Measurements from ENCODE around the gene TRIP4.

Gene TRIP4

DNA sequence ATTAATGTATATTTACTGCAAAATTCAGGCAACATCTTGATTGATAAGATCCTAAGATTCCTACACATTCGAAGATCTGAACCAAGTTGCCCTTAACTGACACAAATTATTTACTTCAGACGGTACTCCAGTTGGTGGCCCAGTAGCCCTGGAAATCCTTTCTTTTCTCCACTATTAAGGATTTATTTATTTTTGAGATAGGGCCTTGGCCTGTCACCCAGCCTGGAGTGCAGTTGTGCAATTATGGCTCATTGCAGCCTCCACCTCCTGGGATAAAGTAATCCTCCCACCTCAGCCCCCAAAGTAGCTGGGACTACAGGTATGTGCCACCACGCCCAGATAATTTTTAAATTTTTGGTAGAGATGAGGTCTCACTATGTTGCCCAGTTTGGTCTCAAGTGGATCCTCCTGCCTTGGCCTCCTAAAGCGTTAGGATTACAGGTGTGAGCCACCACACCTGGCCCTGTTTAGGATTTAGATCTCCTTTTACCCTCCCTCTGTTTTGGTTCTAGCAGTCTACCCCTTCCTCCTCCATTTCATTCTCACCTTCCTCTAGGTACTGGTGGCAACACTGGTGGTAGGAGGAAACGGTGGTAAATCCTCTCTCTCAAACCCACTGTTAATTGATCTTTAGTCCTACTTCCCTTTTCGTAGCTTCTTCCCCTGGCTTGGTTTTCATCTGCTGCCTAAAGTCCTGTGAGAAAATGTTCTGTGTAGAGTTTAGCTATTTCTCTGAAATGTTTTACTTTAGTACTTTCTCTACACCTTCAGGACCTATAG, 60.1 kb downstream of the TRIP4 start:
- no peak for DNase-seq

DNA sequence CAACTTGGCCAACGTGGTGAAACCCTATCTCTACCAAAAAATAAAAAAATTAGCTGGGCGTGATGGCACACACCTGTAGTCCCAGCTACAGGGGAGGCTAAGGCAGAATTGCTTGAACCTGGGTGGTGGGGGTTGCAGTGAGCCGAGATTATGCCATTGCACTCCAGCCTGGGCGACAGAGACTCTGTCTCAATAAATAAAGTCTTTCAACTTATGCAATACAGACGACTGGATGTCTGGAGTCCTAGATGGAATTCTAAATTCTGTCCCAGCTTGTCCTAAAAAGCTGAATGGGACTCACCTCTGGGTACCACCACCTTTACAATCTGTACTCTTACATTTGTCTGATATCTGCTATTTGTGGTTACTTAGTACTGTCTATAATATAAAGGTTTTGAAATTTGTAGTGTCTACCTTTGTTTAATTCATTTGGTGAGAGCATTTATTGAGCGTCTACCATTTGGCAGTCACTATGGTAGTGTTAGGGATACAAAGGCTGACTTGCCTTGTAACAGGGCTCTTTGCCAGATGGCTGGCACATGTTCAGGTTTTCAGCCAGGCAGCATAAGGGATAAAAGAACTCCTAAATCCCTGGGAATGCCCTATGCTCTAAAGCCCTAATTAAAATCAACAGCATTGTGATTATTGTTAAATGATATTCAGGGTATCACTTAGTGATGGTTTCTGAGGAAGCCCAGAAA, 65.5 kb downstream of the TRIP4 start:
- no peak for DNase-seq

DNA sequence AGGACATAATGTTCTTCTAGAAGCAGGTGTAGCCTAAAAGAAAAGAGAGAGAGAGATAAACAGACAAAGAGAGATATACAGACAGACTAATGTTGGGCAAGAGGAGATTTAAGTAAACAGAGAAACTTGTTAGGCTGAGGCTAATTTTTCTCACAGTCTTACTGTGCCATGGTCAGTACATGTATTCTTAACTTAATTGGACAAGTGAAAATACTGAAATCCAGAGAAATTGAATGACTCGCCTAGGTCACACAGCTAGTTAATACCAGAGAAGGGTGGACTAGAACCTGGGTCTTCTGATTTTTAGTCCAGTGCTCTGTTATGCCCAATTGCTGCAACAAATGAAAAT, 66.0 kb downstream of the TRIP4 start:
- DNase-seq, result no peak

DNA sequence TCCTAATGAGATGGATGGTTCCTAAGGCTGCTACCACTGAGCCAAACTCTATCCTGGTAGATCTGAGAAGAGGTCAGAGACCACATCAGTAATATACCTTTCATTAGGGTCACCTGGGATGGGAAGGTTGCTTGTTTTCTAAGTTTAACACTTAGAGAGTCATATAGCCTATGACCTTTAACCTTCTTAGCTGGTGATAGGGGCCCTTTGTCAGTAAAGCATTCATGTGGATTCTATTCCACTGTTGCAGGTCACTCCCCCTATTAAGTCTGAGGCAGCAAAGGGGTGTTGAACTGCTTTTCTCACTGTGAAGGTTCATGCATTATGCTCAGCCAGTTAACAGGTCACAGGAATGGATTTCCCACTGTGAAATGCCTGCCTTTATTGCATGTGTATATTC, 66.6 kb downstream of the TRIP4 start:
- DNase-seq, result no peak

DNA sequence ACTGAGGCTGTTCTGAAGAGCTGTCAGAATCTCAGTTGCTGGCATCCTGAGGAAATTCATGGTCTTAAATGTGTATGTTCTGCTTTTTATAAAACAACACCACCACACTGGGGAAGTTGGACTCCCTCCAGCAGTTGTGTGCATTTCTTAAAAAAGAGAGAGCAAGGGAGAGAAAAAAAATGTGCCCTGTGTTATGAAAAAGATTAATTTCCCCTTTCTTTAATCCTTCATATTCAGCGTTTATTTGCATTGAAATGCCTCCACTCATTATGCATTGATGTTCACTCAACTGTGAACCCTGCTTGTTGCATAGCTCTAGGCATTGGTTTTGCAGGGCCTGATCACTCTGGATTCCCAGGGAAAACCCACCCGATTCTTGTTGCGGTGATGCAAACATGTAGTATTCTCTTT, 68.3 kb downstream of the TRIP4 start:
- no peak for DNase-seq

DNA sequence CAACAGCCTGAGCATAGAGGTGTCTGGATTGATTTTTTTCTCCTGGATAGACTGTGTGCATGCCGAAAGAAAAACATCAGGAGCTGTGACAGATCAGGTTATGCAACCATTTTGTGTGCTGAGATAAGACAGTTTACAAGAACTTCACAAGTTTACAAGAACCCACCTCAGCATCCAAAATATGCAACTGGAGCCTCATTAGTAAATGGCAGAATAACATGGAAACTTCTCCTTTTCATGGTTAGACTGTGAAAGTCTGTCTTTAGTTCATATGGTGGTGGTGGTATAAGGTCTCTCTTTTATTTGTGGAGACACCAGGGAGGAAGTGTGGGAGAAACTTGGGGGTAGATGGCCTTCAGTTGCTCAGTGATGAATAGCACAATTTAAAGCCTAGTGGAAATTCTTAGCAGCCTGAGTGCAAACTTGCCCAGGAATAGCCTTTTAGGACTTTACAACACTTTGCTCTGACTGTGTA, 69.0 kb downstream of the TRIP4 start:
- no peak for DNase-seq

DNA sequence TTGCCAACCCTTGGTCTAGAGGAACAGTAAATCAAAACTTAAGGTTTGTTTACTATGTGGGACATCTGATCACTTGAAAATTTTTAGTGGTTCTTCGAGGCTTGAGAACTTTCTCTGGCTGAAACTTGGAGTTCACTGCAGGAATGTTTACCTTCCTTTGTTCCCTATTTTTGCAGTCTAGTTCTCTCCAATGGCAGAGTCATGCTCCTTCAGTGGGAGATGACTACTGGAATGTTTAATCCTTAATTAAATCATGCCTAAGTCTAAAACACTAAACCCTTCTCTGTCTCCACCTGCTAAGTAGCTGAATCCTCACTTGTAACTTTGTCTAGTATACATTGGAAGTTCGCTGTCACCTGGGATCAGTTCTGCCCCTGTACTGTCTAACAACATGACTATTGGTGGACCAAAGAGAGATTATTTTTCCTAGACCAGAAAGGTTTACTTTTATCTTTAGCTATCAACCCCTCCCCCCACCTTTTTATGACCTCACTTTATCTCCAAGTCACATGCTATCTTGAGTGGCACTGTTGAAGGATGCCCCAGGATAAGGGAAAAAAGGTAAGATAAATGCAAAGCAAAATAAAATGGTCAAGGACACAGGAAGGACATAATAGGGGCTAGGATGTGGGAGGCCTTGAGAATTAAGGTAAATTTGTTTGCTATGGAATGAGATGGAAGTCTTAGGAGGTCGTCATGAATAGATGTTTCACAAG, 71.6 kb downstream of the TRIP4 start:
- no peak for DNase-seq

DNA sequence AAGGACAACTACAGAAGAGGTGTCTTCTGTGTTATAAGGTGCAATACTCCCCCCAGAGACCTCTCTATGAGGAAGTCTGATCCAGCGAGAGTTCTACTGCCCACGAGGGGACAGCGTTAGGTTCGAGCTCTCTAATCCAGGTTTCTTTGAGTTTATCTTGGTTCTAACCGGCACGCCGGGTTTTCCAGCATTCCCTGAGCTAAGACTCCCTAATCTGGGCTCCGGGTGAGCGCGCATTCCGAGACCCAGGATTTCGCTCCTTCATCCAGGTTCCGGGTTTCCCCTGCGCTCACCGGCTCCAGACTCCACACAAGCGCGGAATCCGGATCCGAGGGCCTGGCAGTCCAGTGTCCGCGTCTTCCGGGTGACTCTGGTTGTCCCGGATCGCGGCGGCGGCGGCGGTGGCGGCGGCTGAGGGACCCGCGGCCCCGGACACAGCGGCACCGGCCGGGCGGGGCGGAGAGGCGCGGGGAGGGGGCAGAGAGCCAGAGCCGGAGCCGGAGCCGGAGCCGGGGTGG, 72.6 kb downstream of the TRIP4 start, which contains the start of gene ZNF609:
Gene ZNF609 (plus strand): TSS at position 373 of the 518 bp plus-strand sequence. CDS start 38,842 bp downstream, outside the sequence.
- DNase-seq, result peak; percentile 92

DNA sequence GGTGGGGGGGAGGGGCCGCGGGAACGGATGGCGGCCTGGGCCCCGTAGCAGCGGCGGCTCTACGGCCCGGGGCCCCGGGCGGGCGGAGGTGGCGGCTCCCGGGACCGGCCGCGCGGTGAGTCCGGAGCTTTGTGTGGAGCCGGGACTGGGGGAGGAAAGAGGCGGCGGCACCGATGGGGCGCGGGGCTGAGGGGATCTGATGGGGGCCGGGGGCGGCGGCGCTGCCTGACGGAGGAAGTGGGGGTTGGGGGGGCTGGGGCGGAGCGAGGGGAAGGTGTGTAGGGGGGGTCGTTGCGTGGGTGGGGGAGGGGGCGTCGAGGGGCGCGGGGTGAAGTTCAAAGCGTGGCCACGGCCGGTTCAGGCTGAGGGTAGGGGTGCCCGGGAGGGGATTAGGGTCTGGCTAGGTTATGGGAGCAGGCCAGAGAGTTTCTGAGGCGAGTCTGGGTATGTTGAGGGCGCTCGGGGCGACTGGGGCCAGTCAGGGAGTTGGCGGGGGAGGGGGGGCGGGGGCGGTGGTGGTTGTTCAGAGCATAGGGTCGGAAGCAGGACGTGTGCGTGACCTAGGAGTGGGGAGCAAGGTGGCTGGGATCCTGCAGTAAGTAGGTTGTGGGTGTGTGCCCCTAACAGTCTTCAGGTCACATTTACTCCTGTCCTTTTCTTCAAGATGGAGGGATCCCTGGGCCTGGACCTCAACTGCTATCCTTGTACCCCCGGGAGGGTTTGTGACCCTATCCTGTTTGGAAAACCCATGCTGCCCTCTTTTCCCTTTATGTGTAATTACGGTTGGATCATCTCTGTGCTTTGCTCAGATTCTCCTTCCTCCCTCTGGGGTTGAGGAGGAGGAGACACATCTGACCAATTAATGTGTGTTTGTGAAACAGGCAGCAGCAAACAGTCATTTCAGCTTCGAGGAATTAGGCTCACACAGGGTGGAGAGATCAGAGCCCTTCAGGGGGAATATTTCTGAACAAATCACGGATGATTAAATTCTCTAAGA, 73.4 kb downstream of the TRIP4 start:
- peak; percentile 46 for DNase-seq

DNA sequence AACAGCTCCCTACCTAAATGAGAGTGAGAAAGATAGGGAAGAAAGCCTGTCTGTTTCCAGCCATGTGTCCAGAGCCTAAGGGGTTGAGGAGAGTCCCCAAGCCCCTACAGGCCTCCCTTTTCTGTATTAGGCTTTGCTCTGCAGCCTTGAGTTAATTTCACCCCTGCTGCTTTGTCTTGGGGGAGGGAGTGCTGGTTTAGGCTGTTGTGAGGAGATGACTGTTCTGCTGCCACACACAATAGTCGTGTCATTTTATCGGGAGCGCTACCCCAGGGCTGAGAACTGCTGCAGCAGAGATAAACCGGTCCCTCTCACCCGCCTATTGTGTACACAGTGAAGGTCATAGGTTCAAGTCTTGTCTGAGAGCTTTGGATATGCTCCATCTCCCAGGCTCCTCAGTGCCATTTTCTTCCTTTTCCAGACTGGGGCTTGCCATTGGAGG, 74.1 kb downstream of the TRIP4 start:
- no peak for DNase-seq

DNA sequence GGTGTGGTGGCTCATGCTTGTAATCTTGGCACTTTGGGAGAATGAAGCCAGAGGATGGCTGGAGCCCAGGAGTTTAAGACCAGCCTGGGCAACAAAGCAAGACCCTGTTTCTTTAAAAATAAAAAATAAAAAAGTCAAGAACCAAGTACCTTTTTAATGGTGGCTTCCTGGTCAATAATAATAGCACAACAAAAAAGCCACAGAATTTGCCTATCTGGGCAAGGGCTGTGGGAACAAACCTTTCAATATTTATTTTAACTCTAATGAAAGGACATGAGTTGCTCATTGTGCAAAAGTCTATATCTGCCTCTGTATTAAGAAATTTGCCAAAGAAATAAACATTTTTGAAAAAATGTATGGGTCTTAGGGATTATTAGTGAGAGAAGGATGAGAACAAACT, 74.9 kb downstream of the TRIP4 start:
- DNase-seq, result no peak

DNA sequence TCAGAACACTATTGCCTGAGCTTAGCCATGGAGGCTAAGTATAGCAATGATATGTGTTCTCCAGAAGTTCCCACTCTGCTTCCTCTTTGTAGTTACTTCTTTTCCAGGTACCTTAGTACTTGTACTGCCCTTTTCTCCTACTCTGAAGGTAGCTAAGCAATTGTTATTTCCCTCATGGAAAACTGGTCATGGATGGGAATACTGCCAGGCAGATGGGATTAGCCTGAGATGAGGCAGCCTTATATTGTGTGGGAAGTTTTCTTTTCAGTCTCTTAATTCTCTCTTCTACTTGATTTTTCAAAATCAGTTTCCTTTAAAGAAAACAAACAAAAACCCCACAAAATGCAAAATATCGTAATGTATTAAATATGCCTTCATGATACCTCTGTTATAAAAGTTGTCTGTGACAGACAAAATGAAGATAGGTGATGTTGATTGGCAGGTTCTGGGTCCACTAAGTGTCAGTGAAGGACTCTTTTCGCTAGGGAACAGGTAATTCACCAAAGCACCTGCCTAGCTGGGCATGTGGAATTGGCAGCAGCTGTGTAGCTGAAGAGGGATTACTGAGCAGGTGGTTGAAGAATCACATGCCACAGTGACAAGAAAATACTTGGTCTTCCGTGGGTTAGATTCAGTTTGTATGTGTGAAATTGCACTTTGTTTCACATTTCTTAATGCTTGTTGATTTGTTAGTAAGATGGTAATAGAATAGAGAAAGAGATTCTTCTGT, 76.8 kb downstream of the TRIP4 start:
- no peak for DNase-seq

DNA sequence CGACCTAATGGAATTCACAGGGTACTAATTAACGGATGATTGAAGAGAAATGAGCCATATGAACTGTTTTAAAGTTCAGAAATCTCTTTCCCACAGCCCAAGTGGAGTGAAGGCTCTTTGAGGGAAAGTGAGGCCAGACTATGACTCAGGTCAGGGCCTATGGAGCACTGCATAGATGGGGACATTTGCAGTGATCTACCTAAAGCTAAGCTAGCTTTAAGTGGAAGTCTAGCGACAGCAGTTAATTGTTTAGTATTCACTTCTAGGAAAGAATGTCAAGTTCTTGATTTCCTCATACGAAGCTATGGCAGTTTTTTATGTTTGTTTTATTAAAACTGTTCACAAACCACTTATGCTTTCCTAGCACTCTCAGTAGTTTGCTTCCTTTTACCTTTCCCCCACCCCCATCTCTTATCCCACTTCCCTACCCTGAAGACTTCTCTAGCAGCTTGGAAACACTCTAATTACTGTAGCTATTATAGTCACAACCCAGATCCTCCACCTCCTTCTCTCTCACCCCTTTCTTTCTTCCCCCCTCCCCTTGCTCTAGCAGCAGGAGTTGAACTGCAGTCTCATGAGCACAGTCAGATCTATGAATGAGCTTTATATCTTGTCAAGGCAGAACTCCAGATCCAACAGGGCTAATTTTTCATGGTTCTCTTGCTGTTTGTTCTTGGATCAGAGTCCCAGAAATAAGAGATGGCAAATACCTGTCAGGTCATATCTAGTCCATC, 78.9 kb downstream of the TRIP4 start:
- no peak for DNase-seq

DNA sequence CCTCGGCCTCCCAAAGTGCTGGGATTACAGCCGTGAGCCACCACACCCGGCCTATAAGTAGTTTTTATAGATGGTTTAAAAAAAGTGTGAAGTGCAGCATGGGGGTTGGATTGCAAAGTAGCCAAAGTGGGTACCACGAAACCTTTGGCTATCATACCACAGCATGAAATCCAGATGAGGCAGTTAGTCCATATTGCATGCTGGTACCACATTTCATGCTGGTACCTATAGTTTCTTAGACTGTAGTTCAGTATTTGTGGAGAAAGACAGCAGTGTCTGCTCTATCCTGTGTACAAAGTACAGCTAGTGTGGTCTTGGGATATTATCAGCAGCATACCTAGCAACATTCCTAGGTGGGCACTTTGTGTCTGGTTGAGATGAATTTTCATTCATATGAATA, 84.5 kb downstream of the TRIP4 start:
- no peak for DNase-seq

DNA sequence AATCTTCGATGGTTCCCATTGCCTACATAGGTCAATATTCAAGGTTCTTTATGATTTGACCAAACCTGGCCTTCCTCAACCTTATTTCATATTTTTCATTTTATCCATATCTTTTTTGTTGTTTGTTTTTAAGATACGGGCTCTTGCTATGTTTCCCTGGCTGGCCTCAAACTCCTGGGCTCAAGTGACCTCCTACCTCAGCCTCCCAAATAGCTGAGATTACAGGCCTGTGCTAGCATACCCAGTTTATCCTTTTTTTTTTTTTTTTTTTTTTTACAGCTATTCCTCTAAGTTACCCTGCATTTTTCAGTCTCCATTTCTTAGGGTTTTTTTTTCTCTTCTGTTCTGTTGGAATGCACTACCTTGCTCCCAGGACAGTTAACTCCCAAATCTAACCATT, 87.2 kb downstream of the TRIP4 start:
- DNase-seq, result no peak

DNA sequence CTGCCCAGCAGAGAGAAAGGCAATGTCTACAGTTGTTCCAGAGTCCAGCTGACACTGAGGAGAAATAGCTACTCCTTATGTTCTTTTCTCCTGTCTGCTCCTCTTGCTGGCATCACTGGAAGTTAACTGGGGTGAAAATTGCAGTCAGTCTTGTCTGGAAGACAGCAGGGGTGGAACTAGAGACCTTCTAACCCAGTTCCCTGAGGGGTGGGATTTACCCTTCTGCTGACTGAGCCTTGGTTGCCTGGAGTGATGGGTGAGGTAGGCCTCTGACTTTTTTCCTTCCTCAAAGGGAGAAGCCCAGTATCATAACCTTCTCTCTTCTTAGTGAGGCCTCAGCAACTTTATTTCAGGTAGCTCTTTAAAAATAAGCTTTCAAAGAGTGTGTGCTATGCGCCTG, 88.9 kb downstream of the TRIP4 start:
- DNase-seq, result no peak

DNA sequence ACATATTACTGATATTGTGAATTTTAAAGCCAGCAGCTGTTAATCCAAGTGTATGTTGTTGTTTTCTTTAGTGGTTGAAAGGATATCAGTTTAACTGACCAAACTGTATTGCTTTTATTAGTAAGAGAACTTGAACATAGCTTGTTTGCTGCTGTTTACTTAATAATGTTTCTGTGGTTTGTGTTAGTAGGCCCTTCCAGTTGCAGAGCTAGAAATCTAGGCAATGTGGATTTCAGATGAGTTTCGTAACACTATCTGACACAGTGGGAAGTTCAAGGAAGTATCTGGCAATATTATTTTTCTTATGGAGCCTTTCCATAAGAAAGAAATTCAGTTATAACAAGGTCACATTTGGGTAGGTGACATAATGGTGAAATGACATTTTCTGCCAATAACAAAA, 91.2 kb downstream of the TRIP4 start:
- DNase-seq, result no peak

DNA sequence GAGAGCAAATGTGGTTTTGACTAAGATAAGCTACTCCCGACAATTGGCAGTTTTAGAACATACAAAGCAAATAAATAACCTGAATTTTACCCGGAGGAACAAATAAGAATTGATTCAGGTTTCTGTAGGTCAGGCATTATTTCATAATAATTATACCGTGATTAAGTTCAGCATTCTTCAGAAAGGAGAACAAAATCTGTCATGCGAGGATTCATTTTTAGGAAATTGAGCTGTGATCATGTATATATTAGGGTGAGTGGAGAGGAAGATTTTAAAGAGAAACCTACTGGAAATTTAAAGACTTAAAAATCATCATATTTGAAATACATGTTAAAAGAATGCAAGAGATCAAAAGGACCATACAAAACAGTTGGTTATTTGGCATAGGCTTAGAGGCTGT, 93.3 kb downstream of the TRIP4 start:
- no peak for DNase-seq

DNA sequence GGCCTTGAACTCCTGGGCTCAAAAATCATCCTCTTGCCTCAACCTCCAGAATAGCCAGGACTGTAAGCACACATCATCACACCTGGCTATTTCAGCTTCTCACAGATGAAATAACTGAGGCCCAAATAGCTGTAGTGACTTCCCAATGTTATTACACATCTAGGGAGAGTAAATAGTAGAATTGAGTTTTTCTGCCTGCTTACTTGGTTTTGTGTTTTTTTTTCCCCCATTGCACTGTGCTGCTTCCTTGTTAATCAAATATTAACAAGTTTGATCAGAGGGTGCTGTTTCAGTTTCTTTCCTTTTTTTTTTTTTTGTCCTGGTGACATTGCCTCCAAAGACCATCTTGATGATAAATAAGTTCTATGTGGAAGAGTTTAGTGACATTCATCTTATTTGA, 96.1 kb downstream of the TRIP4 start:
- DNase-seq, result no peak

DNA sequence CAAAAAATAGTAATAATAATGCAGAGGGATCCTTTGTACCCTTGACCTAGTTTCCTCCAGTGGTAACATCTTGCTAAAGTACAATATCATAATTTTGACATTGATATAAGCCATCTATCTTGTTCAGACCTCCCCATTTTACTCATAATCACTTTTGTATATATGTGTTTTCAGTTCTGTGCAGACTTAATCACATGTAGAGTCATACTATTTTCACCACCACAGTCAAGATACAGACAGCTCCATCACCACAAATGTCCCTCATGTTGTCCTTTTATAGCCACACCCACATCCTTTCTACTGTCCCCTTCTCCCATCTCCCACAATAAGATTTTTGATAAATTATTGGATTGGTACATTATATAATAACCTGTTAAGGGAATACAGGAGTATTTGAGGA, 98.2 kb downstream of the TRIP4 start:
- no peak for DNase-seq

Measured in CD4-positive, alpha-beta T cell treated with Interleukin-17A for 1 hour (primary cell).